Neural cell (in vitro differentiated cells): Measurements from ENCODE around the gene SPINK8.
"Not testable (repeated sequence)": the region's sequence is repeated elsewhere in the genome, so short reads cannot be mapped to it uniquely, and the experiment has no call there.

Experiments
- CTCF ChIP-seq: fragments of 450-650 bp; IDR thresholded peaks from 2 replicates; pipeline ENCODE4 v1.5.1; 2014; ENCODE audit warnings: antibody characterized with exemption, mild to moderate bottlenecking, moderate library complexity; ENCODE audit not compliant: poor library complexity, severe bottlenecking
- EZH2 ChIP-seq: fragments of 200-600, 300-800 bp; shearing (Covaris generic), sonication (generic); IDR thresholded peaks from 2 replicates; pipeline ENCODE4 v1.6.1; 2014; ENCODE audit warnings: antibody characterized with exemption, low read length, borderline replicate concordance, mild to moderate bottlenecking; ENCODE audit not compliant: insufficient read depth, poor library complexity, severe bottlenecking
- POLR2AphosphoS5 ChIP-seq: IDR thresholded peaks from 2 replicates; pipeline ENCODE4 v1.6.1; 2012

GRCh38 chr3:48333346-48334245 lies at the start of gene SPINK8:
- not testable (repeated sequence) for TF ChIP-seq EZH2, CTCF, POLR2AphosphoS5
